ENCODE data around the gene NELL1.

GRCh38 chr11:21278840-21279239, 609.5 kb downstream of the NELL1 start:
- TF ChIP-seq CTCF (IDR thresholded peaks at IDR 0.05) (no peak), POLR2A (IDR thresholded peaks at IDR 0.05) (no peak)
